IMR-90 (cell line): ENCODE results near the gene ADAMTSL2.

Experiments used
- BHLHE40 ChIP-seq: fragments of 150-350 bp; IDR thresholded peaks from 2 replicates; pipeline ENCODE4 v1.6.1; 2016; ENCODE audit warnings: mild to moderate bottlenecking, low read depth, low read length
- CTCF ChIP-seq: conservative IDR thresholded peaks from 2 replicates; pipeline ENCODE4 v1.5.1; 2012; ENCODE audit warnings: mild to moderate bottlenecking, low read depth, low read length, improper control_type of control experiment
- FOS ChIP-seq: fragments of 150-350 bp; IDR thresholded peaks from 2 replicates; pipeline ENCODE4 v1.6.1; 2016; ENCODE audit warnings: low read depth, low read length
- MAFK ChIP-seq: IDR thresholded peaks from 2 replicates; pipeline ENCODE4 v1.6.1; 2012; ENCODE audit warnings: low read depth, low read length, improper control_type of control experiment
- MAZ ChIP-seq: IDR thresholded peaks from 2 replicates; pipeline ENCODE4 v1.6.1; 2012; ENCODE audit warnings: low read depth, mild to moderate bottlenecking, low read length, improper control_type of control experiment, moderate library complexity, borderline replicate concordance
- POLR2A ChIP-seq: IDR thresholded peaks from 2 replicates; pipeline ENCODE4 v1.6.1; 2012; ENCODE audit warnings: mild to moderate bottlenecking, low read depth, low read length
- RCOR1 ChIP-seq: IDR thresholded peaks from 2 replicates; pipeline ENCODE4 v1.6.1; 2012; ENCODE audit warnings: mild to moderate bottlenecking, low read length, improper control_type of control experiment; ENCODE audit not compliant: insufficient replicate concordance
- RFX5 ChIP-seq: IDR thresholded peaks from 2 replicates; pipeline ENCODE4 v1.8.0; 2012; ENCODE audit warnings: low read depth, mild to moderate bottlenecking, low read length, moderate library complexity
- USF2 ChIP-seq: fragments of 150-350 bp; IDR thresholded peaks from 2 replicates; pipeline ENCODE4 v1.6.1; 2017; ENCODE audit warnings: mild to moderate bottlenecking, antibody characterized with exemption, low read length, low read depth

- TF ChIP-seq MAZ = no peak
- no peak for TF ChIP-seq POLR2A
- no peak for TF ChIP-seq CTCF
- TF ChIP-seq FOS = no peak
- TF ChIP-seq RFX5 = no peak
- TF ChIP-seq USF2 = no peak
- TF ChIP-seq RCOR1 = no peak
- TF ChIP-seq MAFK = no peak
- no peak for TF ChIP-seq BHLHE40
Measured at GRCh38 chr9:133516256-133516960, 18.1 kb upstream of the ADAMTSL2 start.
